Upper lobe of left lung (tissue), 6 donors: ENCODE measurements around the gene TUBA3D. TPM values are rescaled to one million over a fixed set of nuclear protein-coding genes. Genes with fewer than 3 reads are reported as not detected.
A peak's percentile ranks its signal among the peaks of the same experiment; 100 is the strongest.
"Not testable (repeated sequence)": the region's sequence is repeated elsewhere in the genome, so short reads cannot be mapped to it uniquely, and the experiment has no call there.

Source experiments
- ATAC-seq, 2 donors: fragments of 200-7000 bp; cut with Tn5 transposase; one replicate each; pipeline ENCODE4 v1.9.1; 2022; ENCODE audit warnings: mild to moderate bottlenecking in 2 of 2, moderate library complexity in 2 of 2; ENCODE audit not compliant: low FRiP score in 2 of 2
- DNase-seq, 2 donors: peaks; one replicate each; pipeline ENCODE4 v3.0.0-alpha.2; 2019 to 2020
- H3K27ac ChIP-seq, 4 donors: fragments of 200-600 bp; sonication (generic); one replicate each; pipeline ENCODE4 v1.5.1; 2016 to 2019
- H3K27me3 ChIP-seq, 4 donors: fragments of 200-600 bp; sonication (generic); one replicate each; pipeline ENCODE4 v1.5.1; 2017 to 2019
- H3K36me3 ChIP-seq, 4 donors: fragments of 200-600 bp; sonication (generic); one replicate each; pipeline ENCODE4 v1.5.1; 2016 to 2019
- H3K4me1 ChIP-seq, 4 donors: fragments of 200-600 bp; sonication (generic); one replicate each; pipeline ENCODE4 v1.5.1; 2018 to 2019
- H3K4me3 ChIP-seq, 4 donors: fragments of 200-600 bp; sonication (generic); one replicate each; pipeline ENCODE4 v1.5.1; 2017 to 2019; ENCODE audit warnings: mild to moderate bottlenecking in 2 of 4, moderate library complexity in 1 of 4
- H3K9me3 ChIP-seq, 4 donors: fragments of 200-600 bp; sonication (generic); one replicate each; pipeline ENCODE4 v1.5.1; 2018 to 2019
- CTCF ChIP-seq, 6 experiments: fragments of 450-650 bp in 4 of 6; fragments of 200-600 bp in 2 of 6; sonication (generic) in 2 of 6; IDR thresholded peaks; one replicate each; pipeline ENCODE4 v1.5.1; 2016 to 2019; ENCODE audit warnings: antibody characterized with exemption in 6 of 6
- EP300 ChIP-seq, 4 donors: sonication (generic); formaldehyde crosslinking; IDR thresholded peaks; one replicate each; pipeline ENCODE4 v1.5.1; 2017; ENCODE audit warnings: antibody characterized with exemption in 4 of 4, control low read depth in 2 of 4
- POLR2A ChIP-seq, 4 donors: fragments of 450-650 bp; IDR thresholded peaks; one replicate each; pipeline ENCODE4 v1.5.1; 2016 to 2017; ENCODE audit warnings: antibody characterized with exemption in 4 of 4, mild to moderate bottlenecking in 2 of 4
- POLR2AphosphoS5 ChIP-seq, 2 donors: sonication (generic); formaldehyde crosslinking; IDR thresholded peaks; one replicate each; pipeline ENCODE4 v1.5.1; 2017; ENCODE audit warnings: antibody characterized with exemption in 2 of 2
- WGBS, 2 donors: methylation state at CpG; one replicate each; pipeline ENCODE4 v1.1.5; 2017 to 2018; 5-methylcytosine and 5-hydroxymethylcytosine counted together
- total RNA-seq, 6 donors: library from RNA; depleted of rRNA in 4 of 6; stranded (reverse); fragments of >200 nt in 4 of 6; gene quantifications; one replicate each; pipeline versions ENCODE4 v1.1.0 to v1.2.1, GENCODE V29; 2016 to 2021
- donor health status: DM: no; HTN: no; CAD: no; lungs with moderate emphysema.
- donor health status: DM: no; HTN: yes; CAD: no; lungs with severe emphysema.

The TUBA3D gene
- total RNA-seq, 6 donors from 2014 or later, result not detected

- Histone ChIP-seq H3K4me1 (no peaks in the 10 kb centered on the region), H3K9me3 (no peaks in the 10 kb centered on the region), H3K27me3 (no peaks in the 10 kb centered on the region), H3K36me3 (peaks cover 11 to 83% (median 66%) of the 10 kb centered on the region in 4 donors), H3K27ac (no peak overlapping the region), H3K4me3 (no peak overlapping the region)
- no peak for ATAC-seq
- DNase-seq, result peak in 1 of 2 donors; percentile 63
- TF ChIP-seq CTCF (IDR thresholded peaks at IDR 0.05), result no peak
- no peak for TF ChIP-seq POLR2A (IDR thresholded peaks at IDR 0.05)
- no peak for TF ChIP-seq POLR2AphosphoS5 (IDR thresholded peaks at IDR 0.05)
- TF ChIP-seq EP300 (IDR thresholded peaks at IDR 0.05), result no peak
- 82% methylated on average over 9 of the region's 9 CpGs; no CpG with 5 or more reads in 1 of the 2 donors for WGBS, 2 donors
Observed at GRCh38 chr2:131509615-131510014, 33.7 kb downstream of the TUBA3D start.

DNA sequence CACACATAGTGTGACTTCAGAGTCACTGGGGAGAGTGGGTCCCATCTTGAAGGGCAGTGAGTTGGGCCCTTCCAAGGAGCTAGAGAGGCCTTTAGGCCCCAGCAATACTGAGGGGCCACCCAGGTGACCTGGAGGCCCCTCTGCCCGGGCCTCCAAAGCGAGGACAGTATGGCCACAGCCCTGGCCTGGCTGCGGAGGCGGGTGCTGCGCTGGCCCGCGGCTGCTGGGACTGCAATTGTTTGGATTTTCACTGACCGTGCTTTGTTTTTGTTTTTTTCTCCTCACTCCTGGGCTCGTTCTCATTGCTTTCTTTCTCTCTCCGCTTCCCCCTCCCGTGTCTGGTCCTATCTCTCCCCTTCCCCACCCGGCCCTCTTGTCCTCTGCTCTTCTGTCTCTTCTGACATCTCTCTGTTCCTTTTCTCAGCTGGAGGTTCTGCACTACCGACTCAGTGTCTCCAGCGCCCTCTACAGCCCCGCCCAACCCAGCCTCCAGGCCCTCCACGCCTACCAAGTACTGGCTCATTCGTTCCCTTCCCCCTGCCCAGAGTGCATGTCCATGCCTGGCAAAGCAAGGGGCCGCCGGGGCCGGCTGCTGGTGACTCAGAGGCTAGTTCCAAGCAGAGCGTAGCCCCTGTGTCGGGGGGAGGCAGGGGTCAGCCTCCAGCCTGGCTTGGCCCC lies 35.5 kb downstream of the TUBA3D start:
- not testable (repeated sequence) for ATAC-seq, H3K27me3 ChIP-seq, H3K9me3 ChIP-seq, H3K27ac ChIP-seq, H3K4me1 ChIP-seq, H3K4me3 ChIP-seq
- DNase-seq, result peak in 1 of 2 donors; percentile 75
- H3K36me3 ChIP-seq, result peaks cover 7 to 75% (median 56%) of the 10 kb centered on the region in 4 donors
- WGBS, 2 donors, result 92 to 93% methylated on average over 17 to 18 of the region's 22 CpGs

DNA sequence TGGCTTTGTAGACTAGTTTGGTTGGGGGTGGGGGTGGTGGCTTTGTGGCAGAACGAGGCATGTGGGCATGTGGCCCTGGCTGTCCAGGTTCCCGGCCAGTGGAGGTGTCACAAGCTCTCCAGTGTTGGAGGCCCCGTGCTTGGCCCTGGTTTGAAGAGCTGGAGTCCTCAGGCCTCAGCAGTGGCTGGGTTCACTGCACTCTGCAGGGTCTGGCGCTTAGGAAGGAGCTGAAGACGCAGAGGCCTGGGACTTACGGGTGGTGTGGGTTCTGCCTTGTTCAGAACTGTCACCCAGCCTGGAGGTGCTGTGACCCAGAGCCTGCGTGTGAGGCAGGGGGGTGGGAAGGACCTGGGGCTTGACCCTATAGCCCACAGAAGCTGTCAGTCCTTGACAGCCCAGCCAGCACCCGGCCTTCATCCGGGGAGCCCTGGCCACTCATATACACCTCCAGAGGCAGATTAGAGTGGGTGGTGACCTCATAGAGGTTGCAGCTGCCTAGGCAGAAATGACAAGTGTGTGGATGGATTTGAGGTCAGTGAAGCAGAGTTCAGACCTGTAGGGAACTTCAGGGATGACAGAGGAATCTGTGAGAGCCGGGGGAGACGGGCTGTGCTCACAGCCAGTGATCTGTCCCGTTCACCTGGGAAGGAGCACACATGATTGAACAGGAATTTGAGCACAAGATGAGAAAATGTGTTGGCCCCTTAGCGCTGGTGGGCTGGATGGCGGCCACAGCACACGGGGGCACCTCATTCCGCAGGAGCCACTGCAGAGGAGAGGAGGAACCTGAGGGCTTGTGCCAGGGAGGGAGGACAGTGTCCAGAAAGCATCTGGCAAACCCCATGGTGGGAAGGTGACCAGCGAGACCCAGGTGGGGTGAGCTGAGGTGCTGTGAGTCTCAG lies 36.3 kb downstream of the TUBA3D start:
- not testable (repeated sequence) for H3K27ac ChIP-seq, H3K27me3 ChIP-seq, H3K9me3 ChIP-seq, ATAC-seq, H3K4me1 ChIP-seq, H3K4me3 ChIP-seq, DNase-seq
- 76 to 85% methylated on average over 5 to 15 of the region's 17 CpGs for WGBS, 2 donors
- peaks cover 7 to 72% (median 51%) of the 10 kb centered on the region in 4 donors for H3K36me3 ChIP-seq

GRCh38 chr2:131514408-131515166 lies 38.7 kb downstream of the TUBA3D start:
- not testable (repeated sequence) for H3K27ac ChIP-seq, H3K9me3 ChIP-seq, H3K4me1 ChIP-seq, ATAC-seq, H3K27me3 ChIP-seq, DNase-seq, H3K4me3 ChIP-seq
- H3K36me3 ChIP-seq, result peaks cover 0 to 71% (median 42%) of the 10 kb centered on the region in 4 donors
- WGBS, 2 donors, result 73 to 86% methylated on average over 14 to 15 of the region's 15 CpGs

DNA sequence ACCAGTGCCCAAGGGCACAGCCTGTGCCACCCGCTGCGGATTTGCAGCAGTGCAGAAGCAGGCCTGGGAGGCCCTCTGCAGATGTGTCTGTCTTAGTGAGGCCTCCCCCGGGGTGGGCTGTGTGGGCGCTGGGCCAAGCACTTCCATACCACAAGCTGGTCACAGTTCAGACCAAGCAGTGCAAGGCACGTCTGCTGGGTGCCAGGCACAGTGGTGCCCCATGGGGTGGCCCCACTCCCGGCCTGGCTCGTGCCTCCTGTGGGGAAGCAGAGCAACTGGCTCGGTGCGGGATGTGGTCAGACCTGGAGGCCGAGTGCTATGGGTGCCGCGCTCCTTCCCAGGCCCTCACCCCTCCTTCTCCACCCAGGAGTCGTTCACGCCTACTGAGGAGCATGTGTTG lies 39.3 kb downstream of the TUBA3D start:
- H3K4me3 ChIP-seq, ATAC-seq, H3K4me1 ChIP-seq, H3K27me3 ChIP-seq, H3K9me3 ChIP-seq, H3K27ac ChIP-seq: not testable (repeated sequence)
- DNase-seq, result peak in 1 of 2 donors; percentile 75
- 70 to 90% methylated on average over 2 to 8 of the region's 14 CpGs for WGBS, 2 donors
- H3K36me3 ChIP-seq, result peaks cover 0 to 71% (median 42%) of the 10 kb centered on the region in 4 donors

GRCh38 chr2:131516011-131516410 lies 40.1 kb downstream of the TUBA3D start:
- WGBS, 2 donors, result 83 to 94% methylated on average over 3 to 9 of the region's 10 CpGs
- no peak for ATAC-seq
- H3K36me3 ChIP-seq, result peaks cover 0 to 73% (median 45%) of the 10 kb centered on the region in 4 donors
- no peaks in the 10 kb centered on the region for H3K27me3 ChIP-seq
- no peaks in the 10 kb centered on the region for H3K4me1 ChIP-seq
- no peak overlapping the region for H3K4me3 ChIP-seq
- TF ChIP-seq POLR2AphosphoS5 (IDR thresholded peaks at IDR 0.05) (no peak), CTCF (IDR thresholded peaks at IDR 0.05) (no peak), EP300 (IDR thresholded peaks at IDR 0.05) (no peak)
- H3K9me3 ChIP-seq, result no peaks in the 10 kb centered on the region
- DNase-seq, result no peak
- no peak overlapping the region for H3K27ac ChIP-seq

- 76% methylated on average over 11 of the region's 11 CpGs; no CpG with 5 or more reads in 1 of the 2 donors for WGBS, 2 donors
Observed at GRCh38 chr2:131516621-131517020, 40.7 kb downstream of the TUBA3D start.

More at GRCh38 chr2:131516621-131517020, 40.7 kb downstream of the TUBA3D start:
- not testable (repeated sequence) for ATAC-seq, H3K27ac ChIP-seq, H3K4me1 ChIP-seq, H3K4me3 ChIP-seq, H3K27me3 ChIP-seq, H3K9me3 ChIP-seq
- H3K36me3 ChIP-seq, result peaks cover 0 to 71% (median 43%) of the 10 kb centered on the region in 4 donors
- peak in 1 of 2 donors; percentile 60 for DNase-seq
